Heart left ventricle (tissue), 16 donors: ENCODE results near the gene TASP1. TPM values are rescaled to one million over a fixed set of nuclear protein-coding genes. Genes with fewer than 3 reads are reported as not detected.

Source experiments
- ATAC-seq, 4 donors: fragments of 200-7000 bp; cut with Tn5 transposase; one replicate each; pipeline ENCODE4 v1.9.1; 2020 to 2022; ENCODE audit warnings: moderate library complexity in 4 of 4, mild to moderate bottlenecking in 3 of 4, moderate number of reproducible peaks in 1 of 4
- DNase-seq, 5 donors: peaks; one replicate each; pipeline ENCODE4 v3.0.0-alpha.2; 2020
- H3K27ac ChIP-seq, 12 donors: fragments of 200-600 bp; sonication (generic) in 4 of 12; one replicate each; pipeline versions ENCODE4 v1.5.0 to v1.8.0; 2016 to 2022; ENCODE audit warnings: mild to moderate bottlenecking in 2 of 12
- H3K27me3 ChIP-seq, 9 donors: fragments of 200-600 bp; sonication (generic) in 2 of 9; one replicate each; pipeline versions ENCODE4 v1.5.1 to v1.8.0; 2016 to 2022; ENCODE audit warnings: mild to moderate bottlenecking in 3 of 9
- H3K36me3 ChIP-seq, 9 donors: fragments of 200-600 bp; sonication (generic) in 2 of 9; one replicate each; pipeline versions ENCODE4 v1.5.0 to v1.8.0; 2018 to 2022; ENCODE audit warnings: mild to moderate bottlenecking in 2 of 9
- H3K4me1 ChIP-seq, 12 donors: fragments of 200-600 bp; sonication (generic) in 4 of 12; one replicate each; pipeline versions ENCODE4 v1.5.0 to v1.8.0; 2016 to 2022; ENCODE audit warnings: mild to moderate bottlenecking in 3 of 12
- H3K4me3 ChIP-seq, 12 donors: fragments of 200-600 bp; sonication (generic) in 4 of 12; one replicate each; pipeline versions ENCODE4 v1.5.0 to v1.8.0; 2017 to 2022; ENCODE audit warnings: mild to moderate bottlenecking in 9 of 12, moderate library complexity in 4 of 12
- H3K9me3 ChIP-seq, 12 donors: fragments of 200-600 bp; sonication (generic) in 4 of 12; one replicate each; pipeline versions ENCODE4 v1.5.0 to v1.8.0; 2016 to 2022; ENCODE audit warnings: mild to moderate bottlenecking in 1 of 12
- POLR2A ChIP-seq, 2 donors: fragments of 450-650 bp; IDR thresholded peaks; one replicate each; pipeline ENCODE4 v1.6.1; 2017; ENCODE audit warnings: antibody characterized with exemption in 2 of 2, mild to moderate bottlenecking in 2 of 2, moderate library complexity in 2 of 2
- WGBS, 4 donors: extraction: QIAGEN DNeasy Blood & Tissue Kit in 2 of 4; methylation state at CpG; one replicate each; pipeline versions ENCODE4 v1.1.5 to v1.1.7; 2013 to 2018; 5-methylcytosine and 5-hydroxymethylcytosine counted together
- intact Hi-C, 10 donors: fragments of 100-400 bp; cut with DNase I; formaldehyde crosslinking; loops; one replicate each; pipeline versions ENCODE4 v1.11.1 to v1.14.2; 2022
- polyA plus RNA-seq, 2 donors: library from polyadenylated mRNA; stranded (reverse); fragments of 200-250 nt; gene quantifications; one replicate each; pipeline ENCODE4 v1.2.3, GENCODE V29; 2013
- total RNA-seq, 9 donors: library from RNA; depleted of rRNA in 2 of 9; stranded (reverse); fragments of >200 nt in 2 of 9; fragmentation: NEBNext Ultra II Directional in 3 of 9; extraction: Animal tissue kit (Norgen Biotek cat#: 25700) in 3 of 9; gene quantifications; one replicate each; pipeline versions ENCODE4 v1.1.0 to v1.2.4, GENCODE V29; 2016 to 2023
- TF ChIP-seq, protein P1 (sequence below), 12 donors: fragments of 200-600 bp; sonication (generic) in 4 of 12; IDR thresholded peaks; one replicate each; pipeline versions ENCODE4 v1.5.0 to v1.8.0; 2018 to 2022; ENCODE audit warnings: antibody characterized with exemption in 12 of 12, mild to moderate bottlenecking in 5 of 12
- donor health status: ischemic (EF 13 %, LVEDD 7.1; RV severe dilation, severe dysfunction).
- donor health status: healthy with polysubstance abuse.
- donor health status: DM: no; HTN: yes; CAD: no.
- donor health status: DM: no; HTN: no; CAD: no.
- donor health status: ischemic (EF 25% LVEDD 6.9; RV normal size, moderate dysfunction).
- donor health status: ischemic (EF 25% LVEDD 5.7; RV mildly dilated, moderate dysfunction).
- donor health status: healthy.
- donor health status: DM: yes; HTN: yes; CAD: no.
- donor health status: ischemic (EF 35%, LVEDD 5.7; RV mildly dilated, moderate dysfunction).
- donor health status: nonischemic (EF 11% LVEDD 7.7; RV severe dilation, severe dysfunction).
- donor health status: DM: yes; HTN: yes; CAD: no.
- donor health status: PGD.
- donor health status: ischemic (EF 29% LVEDD 5.4; RV normal size, mild dysfunction).
- donor health status: nonischemic (EF 23%, LVEDD 6.1; RV moderate dilation, normal function).

Gene TASP1
- total and polyA plus RNA-seq, 11 donors: 1.6 to 8.6 (median 5.3) TPM

- Histone ChIP-seq H3K27ac (no peak overlapping the region), H3K36me3 (no peaks in the 10 kb centered on the region), H3K9me3 (no peaks in the 10 kb centered on the region), H3K4me3 (no peak overlapping the region), H3K27me3 (no peaks in the 10 kb centered on the region), H3K4me1 (peaks cover 0 to 4% (median 0%) of the 10 kb centered on the region in 12 donors)
- ATAC-seq (peak in 3 of 4 donors; percentile 45 to 72 (median 70)), DNase-seq (no peak)
- intact Hi-C loops: loop anchor here in 4 of 10 donors (2.0 to 10.0 kb wide), 5 partner anchors 86 to 316 kb away; no protein-coding TSS in a partner anchor
- 72 to 84% (median 74%) methylated on average over 3 of the region's 3 CpGs for WGBS, 4 donors
- TF ChIP-seq, protein P1, sequence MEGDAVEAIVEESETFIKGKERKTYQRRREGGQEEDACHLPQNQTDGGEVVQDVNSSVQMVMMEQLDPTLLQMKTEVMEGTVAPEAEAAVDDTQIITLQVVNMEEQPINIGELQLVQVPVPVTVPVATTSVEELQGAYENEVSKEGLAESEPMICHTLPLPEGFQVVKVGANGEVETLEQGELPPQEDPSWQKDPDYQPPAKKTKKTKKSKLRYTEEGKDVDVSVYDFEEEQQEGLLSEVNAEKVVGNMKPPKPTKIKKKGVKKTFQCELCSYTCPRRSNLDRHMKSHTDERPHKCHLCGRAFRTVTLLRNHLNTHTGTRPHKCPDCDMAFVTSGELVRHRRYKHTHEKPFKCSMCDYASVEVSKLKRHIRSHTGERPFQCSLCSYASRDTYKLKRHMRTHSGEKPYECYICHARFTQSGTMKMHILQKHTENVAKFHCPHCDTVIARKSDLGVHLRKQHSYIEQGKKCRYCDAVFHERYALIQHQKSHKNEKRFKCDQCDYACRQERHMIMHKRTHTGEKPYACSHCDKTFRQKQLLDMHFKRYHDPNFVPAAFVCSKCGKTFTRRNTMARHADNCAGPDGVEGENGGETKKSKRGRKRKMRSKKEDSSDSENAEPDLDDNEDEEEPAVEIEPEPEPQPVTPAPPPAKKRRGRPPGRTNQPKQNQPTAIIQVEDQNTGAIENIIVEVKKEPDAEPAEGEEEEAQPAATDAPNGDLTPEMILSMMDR (IDR thresholded peaks at IDR 0.05): peak; percentile 57 to 80 (median 68)
- no peak for TF ChIP-seq POLR2A (IDR thresholded peaks at IDR 0.05)
Measured at GRCh38 chr20:13458860-13459451, 179.8 kb downstream of the TASP1 start.

DNA sequence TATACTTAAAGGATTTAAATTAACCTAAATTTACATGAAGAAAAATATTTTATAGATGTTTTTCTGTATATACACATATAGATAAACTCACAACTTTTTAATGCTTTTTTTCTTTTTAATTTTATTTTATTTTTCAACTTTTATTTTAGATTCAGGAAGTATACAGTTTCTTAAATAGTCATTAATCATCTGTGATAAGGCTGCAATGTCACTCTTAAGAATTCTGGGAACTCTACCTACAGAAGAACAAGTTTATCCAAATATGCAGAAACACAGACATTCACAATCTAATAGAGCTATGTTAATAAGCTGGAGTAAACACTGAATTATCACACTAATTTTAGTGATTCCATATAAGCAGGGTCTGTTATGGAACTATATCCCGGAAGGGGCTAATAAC is 181.2 kb downstream of the TASP1 start:
- no peaks in the 10 kb centered on the region for H3K27me3 ChIP-seq
- H3K9me3 ChIP-seq: no peaks in the 10 kb centered on the region
- intact Hi-C loops: loop anchor here in 4 of 10 donors (5.0 to 10.0 kb wide), 4 partner anchors 90 to 317 kb away; no protein-coding TSS in a partner anchor
- H3K4me3 ChIP-seq: no peak overlapping the region
- TF ChIP-seq POLR2A (IDR thresholded peaks at IDR 0.05): no peak
- TF ChIP-seq, protein P1 (IDR thresholded peaks at IDR 0.05): no peak
- WGBS, 4 donors: 96 to 98% (median 97%) methylated on average over 1 of the region's 1 CpG
- H3K27ac ChIP-seq: no peak overlapping the region
- DNase-seq (no peak), ATAC-seq (no peak)
- no peaks in the 10 kb centered on the region for H3K4me1 ChIP-seq
- H3K36me3 ChIP-seq: no peaks in the 10 kb centered on the region

DNA sequence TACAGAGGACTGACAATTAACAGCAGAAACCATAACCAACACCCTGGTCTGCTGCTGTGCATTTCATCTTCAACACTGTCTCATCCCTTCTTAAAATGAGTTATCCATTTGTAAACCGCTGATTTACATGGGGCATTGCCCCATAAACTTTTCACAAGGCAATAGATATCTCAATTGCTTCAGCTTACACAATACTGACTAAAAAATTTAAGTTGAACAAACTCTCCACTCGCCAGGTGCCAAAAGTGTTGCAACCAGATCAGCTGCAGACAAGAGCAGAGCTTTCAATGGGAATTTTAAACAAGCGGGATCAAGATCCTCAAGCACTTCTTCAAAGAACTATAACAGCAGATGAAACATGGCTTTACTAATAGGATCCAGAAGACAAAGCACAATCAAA is 183.0 kb downstream of the TASP1 start:
- H3K27me3 ChIP-seq: no peaks in the 10 kb centered on the region

DNA sequence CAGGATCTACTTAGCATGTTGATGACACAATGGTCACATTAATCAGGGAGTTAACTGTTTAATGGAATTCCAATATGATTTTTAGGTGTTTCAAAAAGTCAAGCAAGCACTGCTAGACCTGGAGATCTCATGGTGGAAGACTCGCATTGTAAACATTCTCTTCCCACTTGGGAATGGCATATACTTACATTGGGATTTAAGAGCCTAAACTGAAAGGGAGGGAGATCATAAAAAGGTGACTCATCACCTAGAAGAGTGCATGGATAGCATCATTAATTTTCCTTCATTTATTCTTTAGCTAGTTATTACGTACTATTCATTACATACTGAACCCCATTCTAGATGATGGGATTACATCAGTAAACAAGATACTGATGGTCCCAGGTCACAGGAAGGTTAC is 185.4 kb downstream of the TASP1 start:
- Histone ChIP-seq H3K4me3 (no peak overlapping the region), H3K36me3 (no peaks in the 10 kb centered on the region), H3K27ac (no peak overlapping the region), H3K9me3 (no peaks in the 10 kb centered on the region), H3K27me3 (no peaks in the 10 kb centered on the region), H3K4me1 (no peaks in the 10 kb centered on the region)
- no peak for ATAC-seq
- TF ChIP-seq POLR2A (IDR thresholded peaks at IDR 0.05): no peak
- TF ChIP-seq, protein P1 (IDR thresholded peaks at IDR 0.05): no peak
- DNase-seq: no peak
- intact Hi-C loops: loop anchor here in 2 of 10 donors (10.0 kb wide), 2 partner anchors 301 to 321 kb away; no protein-coding TSS in a partner anchor
- WGBS, 4 donors: 98 to 100% (median 98%) methylated on average over 2 of the region's 2 CpGs

More for the DNA sequence above, 183.0 kb downstream of the TASP1 start:
- no peak overlapping the region for H3K27ac ChIP-seq
- intact Hi-C loops: loop anchor here in 4 of 10 donors (5.0 to 10.0 kb wide), 4 partner anchors 92 to 319 kb away; no protein-coding TSS in a partner anchor
- DNase-seq: no peak
- WGBS, 4 donors: 65 to 96% (median 87%) methylated on average over 3 of the region's 3 CpGs
- TF ChIP-seq, protein P1 (IDR thresholded peaks at IDR 0.05): no peak
- no peak for TF ChIP-seq POLR2A (IDR thresholded peaks at IDR 0.05)
- H3K9me3 ChIP-seq: no peaks in the 10 kb centered on the region
- ATAC-seq: no peak
- no peaks in the 10 kb centered on the region for H3K4me1 ChIP-seq
- no peak overlapping the region for H3K4me3 ChIP-seq
- H3K36me3 ChIP-seq: no peaks in the 10 kb centered on the region
